ENCODE data around the gene VPREB3. TPM values are rescaled to one million over a fixed set of nuclear protein-coding genes. Genes with fewer than 3 reads are reported as not detected.

VPREB3 gene
- total RNA-seq, 3 donors from 2014 or later (not counting 1 experiment from before 2014, with no cell fraction given) = not detected

DNA sequence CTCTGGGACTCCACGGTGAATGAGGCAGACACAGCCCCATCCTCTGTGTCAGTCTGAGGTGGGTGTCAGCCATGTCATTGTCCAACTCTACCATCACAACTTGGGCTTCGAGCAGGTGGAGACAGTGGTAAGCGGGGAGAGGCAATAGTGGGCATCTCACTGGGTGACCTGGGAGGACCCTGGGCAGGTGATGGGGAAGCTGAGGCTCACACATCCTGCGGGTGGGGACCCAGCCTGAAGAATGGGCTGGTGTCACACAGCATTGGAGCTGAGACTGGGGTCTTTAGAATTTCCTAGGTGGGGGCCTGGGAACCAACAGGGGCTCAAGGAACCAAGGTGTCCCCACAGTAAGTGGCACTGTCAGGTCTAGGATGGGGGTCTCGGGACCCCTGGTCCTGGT, 25.5 kb upstream of the VPREB3 start:
- TF ChIP-seq, protein P1, sequence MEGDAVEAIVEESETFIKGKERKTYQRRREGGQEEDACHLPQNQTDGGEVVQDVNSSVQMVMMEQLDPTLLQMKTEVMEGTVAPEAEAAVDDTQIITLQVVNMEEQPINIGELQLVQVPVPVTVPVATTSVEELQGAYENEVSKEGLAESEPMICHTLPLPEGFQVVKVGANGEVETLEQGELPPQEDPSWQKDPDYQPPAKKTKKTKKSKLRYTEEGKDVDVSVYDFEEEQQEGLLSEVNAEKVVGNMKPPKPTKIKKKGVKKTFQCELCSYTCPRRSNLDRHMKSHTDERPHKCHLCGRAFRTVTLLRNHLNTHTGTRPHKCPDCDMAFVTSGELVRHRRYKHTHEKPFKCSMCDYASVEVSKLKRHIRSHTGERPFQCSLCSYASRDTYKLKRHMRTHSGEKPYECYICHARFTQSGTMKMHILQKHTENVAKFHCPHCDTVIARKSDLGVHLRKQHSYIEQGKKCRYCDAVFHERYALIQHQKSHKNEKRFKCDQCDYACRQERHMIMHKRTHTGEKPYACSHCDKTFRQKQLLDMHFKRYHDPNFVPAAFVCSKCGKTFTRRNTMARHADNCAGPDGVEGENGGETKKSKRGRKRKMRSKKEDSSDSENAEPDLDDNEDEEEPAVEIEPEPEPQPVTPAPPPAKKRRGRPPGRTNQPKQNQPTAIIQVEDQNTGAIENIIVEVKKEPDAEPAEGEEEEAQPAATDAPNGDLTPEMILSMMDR (IDR thresholded peaks at IDR 0.05) = no peak
- no peak overlapping the region for H3K27ac ChIP-seq (ENCODE audit: low read length)
- H3K4me3 Mint-ChIP-seq = no peak overlapping the region
- no peaks in the 10 kb centered on the region for H3K27me3 ChIP-seq (ENCODE audit: control insufficient read depth, insufficient read depth, low read length)
- peaks cover 6 to 7% of the 10 kb centered on the region in 2 donors for H3K4me1 Mint-ChIP-seq
- H3K4me1 ChIP-seq (ENCODE audit: control insufficient read depth, insufficient read depth, low read length) = peaks cover 17% of the 10 kb centered on the region
- WGBS (ENCODE audit: insufficient coverage) = 91% methylated on average over 5 of the region's 5 CpGs
- DNase-seq = no peak
- intact Hi-C loops (cut with micrococcal nuclease) = no loop called here
- ATAC-seq = no peak
- no peak overlapping the region for H3K4me3 ChIP-seq (ENCODE audit: low read length)
- H3K9me3 ChIP-seq (ENCODE audit: control insufficient read depth, insufficient read depth, low read length) = no peaks in the 10 kb centered on the region
- H3K27ac Mint-ChIP-seq = no peak overlapping the region
- no peaks in the 10 kb centered on the region for H3K27me3 Mint-ChIP-seq (ENCODE audit: low read depth in 2 of 2)
- H3K9me3 Mint-ChIP-seq = no peaks in the 10 kb centered on the region
- no peaks in the 10 kb centered on the region for H3K36me3 Mint-ChIP-seq
- H3K36me3 ChIP-seq (ENCODE audit: control insufficient read depth, insufficient read depth, low read length) = no peaks in the 10 kb centered on the region

DNA sequence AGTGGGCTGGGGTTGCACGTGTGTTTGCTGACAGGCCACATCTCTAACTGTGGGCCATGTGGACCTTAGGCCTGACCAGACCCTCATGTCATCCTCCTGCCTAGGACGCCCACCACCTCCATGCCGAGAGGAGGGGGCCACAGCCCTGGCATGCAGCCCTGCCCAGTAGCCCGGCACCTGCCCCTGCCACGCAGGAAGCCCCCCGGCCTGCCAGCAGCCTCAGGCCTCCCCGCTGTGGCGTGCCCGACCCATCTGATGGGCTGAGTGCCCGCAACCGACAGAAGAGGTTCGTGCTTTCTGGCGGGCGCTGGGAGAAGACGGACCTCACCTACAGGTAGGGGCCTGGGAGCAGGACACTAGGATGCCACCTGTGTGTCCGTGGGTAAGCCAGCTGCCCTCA, 24.9 kb upstream of the VPREB3 start:
- H3K4me3 Mint-ChIP-seq = no peak overlapping the region
- WGBS (ENCODE audit: insufficient coverage) = 92% methylated on average over 16 of the region's 16 CpGs
- no peak overlapping the region for H3K27ac Mint-ChIP-seq
- no peaks in the 10 kb centered on the region for H3K9me3 Mint-ChIP-seq
- Histone ChIP-seq H3K9me3 (ENCODE audit: control insufficient read depth, insufficient read depth, low read length) (no peaks in the 10 kb centered on the region), H3K4me1 (ENCODE audit: control insufficient read depth, insufficient read depth, low read length) (peaks cover 10% of the 10 kb centered on the region), H3K4me3 (ENCODE audit: low read length) (no peak overlapping the region), H3K27ac (ENCODE audit: low read length) (no peak overlapping the region), H3K36me3 (ENCODE audit: control insufficient read depth, insufficient read depth, low read length) (no peaks in the 10 kb centered on the region), H3K27me3 (ENCODE audit: control insufficient read depth, insufficient read depth, low read length) (no peaks in the 10 kb centered on the region)
- no peaks in the 10 kb centered on the region for H3K36me3 Mint-ChIP-seq
- no peak for DNase-seq
- intact Hi-C loops (cut with micrococcal nuclease) = no loop called here
- TF ChIP-seq, protein P1 (IDR thresholded peaks at IDR 0.05) = no peak
- no peak for ATAC-seq
- H3K27me3 Mint-ChIP-seq (ENCODE audit: low read depth in 2 of 2) = no peaks in the 10 kb centered on the region
- peaks cover under 1 to 1% of the 10 kb centered on the region in 2 donors for H3K4me1 Mint-ChIP-seq

DNA sequence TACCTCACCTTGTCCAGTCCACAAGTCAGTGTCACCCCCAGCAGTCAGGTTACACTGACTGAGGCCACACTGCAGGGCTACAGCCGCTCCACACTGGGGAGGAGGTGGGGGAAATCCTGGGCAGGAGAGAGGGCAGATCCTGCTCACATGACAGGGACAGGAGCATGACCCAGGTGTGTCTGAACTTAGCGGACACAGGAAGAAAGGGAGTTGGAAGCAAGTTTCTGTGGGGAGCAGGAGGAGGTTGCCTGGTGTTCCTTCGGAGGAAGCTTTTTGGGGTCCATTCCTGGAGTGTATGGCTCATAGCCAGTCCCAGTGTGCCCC, 24.3 kb upstream of the VPREB3 start:
- Mint-ChIP-seq H3K27ac (no peak overlapping the region), H3K4me3 (no peak overlapping the region), H3K27me3 (ENCODE audit: low read depth in 2 of 2) (no peaks in the 10 kb centered on the region), H3K36me3 (no peaks in the 10 kb centered on the region), H3K4me1 (peaks cover 0 to 1% of the 10 kb centered on the region in 2 donors), H3K9me3 (no peaks in the 10 kb centered on the region)
- H3K27ac ChIP-seq (ENCODE audit: low read length) = no peak overlapping the region
- DNase-seq = no peak
- ATAC-seq = no peak
- intact Hi-C loops (cut with micrococcal nuclease) = no loop called here
- H3K9me3 ChIP-seq (ENCODE audit: control insufficient read depth, insufficient read depth, low read length) = no peaks in the 10 kb centered on the region
- H3K36me3 ChIP-seq (ENCODE audit: control insufficient read depth, insufficient read depth, low read length) = no peaks in the 10 kb centered on the region
- peaks cover 5% of the 10 kb centered on the region for H3K4me1 ChIP-seq (ENCODE audit: control insufficient read depth, insufficient read depth, low read length)
- no peaks in the 10 kb centered on the region for H3K27me3 ChIP-seq (ENCODE audit: control insufficient read depth, insufficient read depth, low read length)
- TF ChIP-seq, protein P1 (IDR thresholded peaks at IDR 0.05) = no peak
- H3K4me3 ChIP-seq (ENCODE audit: low read length) = no peak overlapping the region
- 82% methylated on average over 3 of the region's 3 CpGs for WGBS (ENCODE audit: insufficient coverage)

DNA sequence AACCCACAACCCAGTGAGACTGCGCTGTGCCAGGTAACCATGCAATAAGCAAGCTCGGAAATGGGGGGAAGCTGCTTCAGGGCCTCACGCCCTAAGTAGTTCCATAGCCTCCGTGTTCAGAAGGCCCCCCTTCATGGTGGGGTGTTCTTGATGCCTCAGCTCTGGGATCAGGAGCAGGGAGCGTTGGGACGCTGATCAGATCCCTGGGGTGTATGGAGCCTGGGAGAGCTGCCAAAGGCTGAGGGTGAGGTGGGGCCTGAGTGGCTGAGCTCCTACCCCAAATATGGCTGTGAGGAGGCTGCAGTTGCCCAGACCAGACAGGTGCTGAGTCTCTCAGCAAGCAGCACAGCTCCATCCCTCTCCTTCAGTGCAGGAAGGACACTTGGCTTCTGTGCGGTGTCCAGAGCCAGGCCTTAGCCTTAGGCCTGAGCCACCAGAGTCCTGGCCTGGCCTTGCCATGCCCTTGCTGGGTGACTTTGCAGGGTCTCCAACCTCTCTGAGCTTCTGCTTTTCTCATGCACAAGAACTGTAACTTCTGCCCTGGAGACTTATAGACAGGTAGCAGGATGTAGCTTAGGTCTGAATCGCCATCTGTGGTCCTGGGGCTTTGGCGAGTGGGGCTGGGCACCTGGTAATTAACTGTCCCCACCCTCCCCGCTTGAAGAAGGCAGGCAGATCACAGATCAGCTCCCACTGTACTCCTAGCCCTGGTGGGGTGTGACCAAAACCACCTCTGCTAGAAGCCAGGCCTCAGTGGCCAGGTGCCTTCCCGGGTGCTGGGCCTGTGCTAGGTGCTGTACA, 23.8 kb upstream of the VPREB3 start:
- Mint-ChIP-seq H3K36me3 (no peaks in the 10 kb centered on the region), H3K27me3 (ENCODE audit: low read depth in 2 of 2) (no peaks in the 10 kb centered on the region), H3K9me3 (no peaks in the 10 kb centered on the region), H3K4me1 (peaks cover 0 to 7% of the 10 kb centered on the region in 2 donors), H3K4me3 (no peak overlapping the region), H3K27ac (no peak overlapping the region)
- intact Hi-C loops (cut with micrococcal nuclease) = no loop called here
- DNase-seq (no peak), ATAC-seq (no peak)
- no peaks in the 10 kb centered on the region for H3K27me3 ChIP-seq (ENCODE audit: control insufficient read depth, insufficient read depth, low read length)
- no peaks in the 10 kb centered on the region for H3K36me3 ChIP-seq (ENCODE audit: control insufficient read depth, insufficient read depth, low read length)
- TF ChIP-seq, protein P1 (IDR thresholded peaks at IDR 0.05) = no peak
- no peak overlapping the region for H3K27ac ChIP-seq (ENCODE audit: low read length)
- WGBS (ENCODE audit: insufficient coverage) = 88% methylated on average over 11 of the region's 11 CpGs
- peaks cover 3% of the 10 kb centered on the region for H3K4me1 ChIP-seq (ENCODE audit: control insufficient read depth, insufficient read depth, low read length)
- no peak overlapping the region for H3K4me3 ChIP-seq (ENCODE audit: low read length)
- H3K9me3 ChIP-seq (ENCODE audit: control insufficient read depth, insufficient read depth, low read length) = no peaks in the 10 kb centered on the region
